Uterus (tissue), 4 donors: ENCODE data around the gene TBC1D21. TPM values are rescaled to one million over a fixed set of nuclear protein-coding genes. Genes with fewer than 3 reads are reported as not detected.

Source experiments
- DNase-seq, 2 donors: peaks; one replicate each; pipeline ENCODE4 v3.0.0-alpha.2; 2019 to 2020
- H3K27ac ChIP-seq, 2 donors: fragments of 200-600 bp; sonication (generic); 1 replicate in 1 of 2; 2 replicates in 1 of 2; pipeline ENCODE4 v1.5.1; 2016 to 2018
- H3K27me3 ChIP-seq, 2 donors: fragments of 200-600 bp; sonication (generic); one replicate each; pipeline ENCODE4 v1.5.1; 2018 to 2019; ENCODE audit warnings: control low read depth in 1 of 2
- H3K36me3 ChIP-seq, 2 donors: fragments of 200-600 bp; sonication (generic); one replicate each; pipeline ENCODE4 v1.5.1; 2019; ENCODE audit warnings: control low read depth in 1 of 2
- H3K4me1 ChIP-seq, 2 donors: fragments of 200-600 bp; sonication (generic); one replicate each; pipeline ENCODE4 v1.5.1; 2018 to 2019; ENCODE audit warnings: control low read depth in 1 of 2
- H3K4me3 ChIP-seq, 2 donors: fragments of 200-600 bp; sonication (generic); 1 replicate in 1 of 2; 2 replicates in 1 of 2; pipeline ENCODE4 v1.5.1; 2018 to 2019; ENCODE audit warnings: mild to moderate bottlenecking in 1 of 2
- H3K9me3 ChIP-seq, 2 donors: fragments of 200-600 bp; sonication (generic); one replicate each; pipeline ENCODE4 v1.5.1; 2019; ENCODE audit warnings: control low read depth in 1 of 2
- CTCF ChIP-seq, 4 experiments: fragments of 200-600 bp in 2 of 4; fragments of 450-650 bp in 2 of 4; sonication (generic) in 2 of 4; IDR thresholded peaks; one replicate each; pipeline ENCODE4 v1.5.1; 2016 to 2019; ENCODE audit warnings: antibody characterized with exemption in 4 of 4, mild to moderate bottlenecking in 2 of 4, moderate library complexity in 1 of 4
- POLR2A ChIP-seq, 2 donors: fragments of 450-650 bp; IDR thresholded peaks; one replicate each; pipeline ENCODE4 v1.6.1; 2016; ENCODE audit warnings: antibody characterized with exemption in 2 of 2, mild to moderate bottlenecking in 1 of 2, moderate library complexity in 1 of 2
- intact Hi-C: fragments of 100-400 bp; cut with DNase I; formaldehyde crosslinking; loops from one replicate; pipeline ENCODE4 v1.15.1; 2023; ENCODE audit warnings: low total_unique reads
- total RNA-seq, 4 donors: library from RNA; depleted of rRNA in 3 of 4; stranded (reverse); fragments of >200 nt in 3 of 4; gene quantifications; one replicate each; pipeline versions ENCODE4 v1.1.0 to v1.2.4, GENCODE V29; 2014 to 2023
- donor health status: DM: yes; HTN: yes; CAD: no.

The TBC1D21 gene
- total RNA-seq, 4 donors from 2014 or later: not detected

- Histone ChIP-seq H3K9me3 (no peaks in the 10 kb centered on the region), H3K36me3 (no peaks in the 10 kb centered on the region), H3K27me3 (no peaks in the 10 kb centered on the region), H3K4me1 (peaks cover 5 to 11% of the 10 kb centered on the region in 2 donors), H3K4me3 (no peak overlapping the region), H3K27ac (peak overlapping the region; percentile 60 to 92)
- DNase-seq: no peak
- TF ChIP-seq CTCF (IDR thresholded peaks at IDR 0.05) (no peak), POLR2A (IDR thresholded peaks at IDR 0.05) (no peak)
- intact Hi-C loops: no loop called here
These were observed 50.3 kb downstream of the TBC1D21 start for GRCh38 chr15:73923488-73924164.

GRCh38 chr15:73924171-73924921 is 51.0 kb downstream of the TBC1D21 start:
- peak; percentile 57 to 58 for DNase-seq
- Histone ChIP-seq H3K27me3 (no peaks in the 10 kb centered on the region), H3K27ac (peak overlapping the region; percentile 60 to 92), H3K4me3 (no peak overlapping the region), H3K9me3 (no peaks in the 10 kb centered on the region), H3K36me3 (no peaks in the 10 kb centered on the region), H3K4me1 (peaks cover 5 to 11% of the 10 kb centered on the region in 2 donors)
- intact Hi-C loops: no loop called here
- TF ChIP-seq POLR2A (IDR thresholded peaks at IDR 0.05) (no peak), CTCF (IDR thresholded peaks at IDR 0.05) (no peak)

- Histone ChIP-seq H3K36me3 (no peaks in the 10 kb centered on the region), H3K4me1 (peaks cover 5 to 11% of the 10 kb centered on the region in 2 donors), H3K27me3 (no peaks in the 10 kb centered on the region), H3K27ac (peak overlapping the region; percentile 63 to 92), H3K9me3 (no peaks in the 10 kb centered on the region), H3K4me3 (peak overlapping the region in 1 of 2 donors; percentile 66)
- intact Hi-C loops: no loop called here
- TF ChIP-seq POLR2A (IDR thresholded peaks at IDR 0.05): no peak
- TF ChIP-seq CTCF (IDR thresholded peaks at IDR 0.05): no peak
- DNase-seq: no peak
These were observed 52.5 kb downstream of the TBC1D21 start for GRCh38 chr15:73925848-73926218.

- intact Hi-C loops: no loop called here
- Histone ChIP-seq H3K27ac (peak within 1 kb of the TSS; percentile 63 to 92), H3K27me3 (no peaks in the 10 kb centered on the region), H3K4me3 (peak within 1 kb of the TSS; percentile 37 to 66), H3K36me3 (no peaks in the 10 kb centered on the region), H3K4me1 (peaks cover 5 to 11% of the 10 kb centered on the region in 2 donors), H3K9me3 (no peaks in the 10 kb centered on the region)
- DNase-seq: peak; percentile 72 to 77
- TF ChIP-seq CTCF (IDR thresholded peaks at IDR 0.05) (peak in 2 of 4 experiments; percentile 4 to 21), POLR2A (IDR thresholded peaks at IDR 0.05) (peak; percentile 63 to 66)
These were observed 53.0 kb downstream of the TBC1D21 start, which contains the start of gene LOXL1 for GRCh38 chr15:73926219-73927002. TSS of gene LOXL1 (plus strand) at chr15:73926462. CDS start at chr15:73926784, 322 bp downstream.
